Trophoblast cell (in vitro differentiated cells and primary cell): Measurements from ENCODE around the gene PHF13.
A peak's percentile ranks its signal among the peaks of the same experiment; 100 is the strongest.

Experiments
- DNase-seq, 2 donors: peaks; one replicate each; pipeline ENCODE4 v3.0.0-alpha.2; 2016
- H2AFZ ChIP-seq: 2 replicates; pipeline ENCODE4 v1.6.1; 2013; ENCODE audit warnings: low read length, moderate library complexity, mild to moderate bottlenecking; ENCODE audit not compliant: insufficient read depth, poor library complexity
- H2AK5ac ChIP-seq: 2 replicates; pipeline ENCODE4 v1.6.1; 2013; ENCODE audit warnings: mild to moderate bottlenecking, low read length
- H2BK120ac ChIP-seq: 2 replicates; pipeline ENCODE4 v1.6.1; 2013; ENCODE audit warnings: low read length, mild to moderate bottlenecking, moderate library complexity; ENCODE audit not compliant: insufficient read depth, poor library complexity
- H2BK12ac ChIP-seq: 2 replicates; pipeline ENCODE4 v1.6.1; 2013; ENCODE audit warnings: mild to moderate bottlenecking, low read length, moderate library complexity
- H2BK5ac ChIP-seq: 2 replicates; pipeline ENCODE4 v1.6.1; 2013; ENCODE audit warnings: low read length, low read depth, moderate library complexity, mild to moderate bottlenecking; ENCODE audit not compliant: poor library complexity
- H3K14ac ChIP-seq: 2 replicates; pipeline ENCODE4 v1.6.1; 2013; ENCODE audit warnings: mild to moderate bottlenecking, low read length
- H3K18ac ChIP-seq: 2 replicates; pipeline ENCODE4 v1.6.1; 2013; ENCODE audit warnings: mild to moderate bottlenecking, low read length
- H3K23ac ChIP-seq: 2 replicates; pipeline ENCODE4 v1.6.1; 2013; ENCODE audit warnings: low read length
- H3K27ac ChIP-seq: 2 replicates; pipeline ENCODE4 v1.5.1; 2013; ENCODE audit warnings: low read depth, mild to moderate bottlenecking, inconsistent platforms, low read length, moderate library complexity
- H3K27me3 ChIP-seq: 2 replicates; pipeline ENCODE4 v1.6.1; 2013; ENCODE audit warnings: inconsistent platforms, mild to moderate bottlenecking, low read length, moderate library complexity; ENCODE audit not compliant: insufficient read depth
- H3K36me3 ChIP-seq, 2 experiments: 1 replicate in 1 of 2; 2 replicates in 1 of 2; pipeline ENCODE4 v1.6.1; 2013; ENCODE audit warnings: low read length in 2 of 2, mild to moderate bottlenecking in 2 of 2, moderate library complexity in 1 of 2; ENCODE audit not compliant: insufficient read depth in 2 of 2, control insufficient read depth in 1 of 2
- H3K4ac ChIP-seq: 2 replicates; pipeline ENCODE4 v1.6.1; 2013; ENCODE audit warnings: low read depth, mild to moderate bottlenecking, low read length, moderate library complexity
- H3K4me1 ChIP-seq, 2 experiments: 1 replicate in 1 of 2; 2 replicates in 1 of 2; pipeline ENCODE4 v1.6.1; 2013; ENCODE audit warnings: low read length in 2 of 2, mild to moderate bottlenecking in 2 of 2, moderate library complexity in 1 of 2; ENCODE audit not compliant: insufficient read depth in 2 of 2, control insufficient read depth in 1 of 2
- H3K4me2 ChIP-seq: 2 replicates; pipeline ENCODE4 v1.6.1; 2013; ENCODE audit warnings: inconsistent platforms, mild to moderate bottlenecking, low read length, moderate library complexity
- H3K4me3 ChIP-seq: 2 replicates; pipeline ENCODE4 v1.5.1; 2013; ENCODE audit warnings: mild to moderate bottlenecking, low read depth, low read length, inconsistent platforms
- H3K79me1 ChIP-seq: one replicate; pipeline ENCODE4 v1.6.1; 2013; ENCODE audit warnings: low read length
- H3K79me2 ChIP-seq: 2 replicates; pipeline ENCODE4 v1.6.1; 2013; ENCODE audit warnings: low read length, mild to moderate bottlenecking; ENCODE audit not compliant: control insufficient read depth, insufficient read depth, poor library complexity
- H3K9ac ChIP-seq: 2 replicates; pipeline ENCODE4 v1.6.1; 2013; ENCODE audit warnings: mild to moderate bottlenecking, low read length
- H3K9me3 ChIP-seq: 2 replicates; pipeline ENCODE4 v1.6.1; 2013; ENCODE audit warnings: low read depth, mild to moderate bottlenecking, control low read depth, inconsistent platforms, low read length; ENCODE audit not compliant: insufficient read depth
- H4K12ac ChIP-seq: 2 replicates; pipeline ENCODE4 v1.6.1; 2013; ENCODE audit warnings: low read depth, mild to moderate bottlenecking, low read length, moderate library complexity
- H4K8ac ChIP-seq: 2 replicates; pipeline ENCODE4 v1.6.1; 2013; ENCODE audit warnings: low read depth, mild to moderate bottlenecking, low read length, moderate library complexity
- H4K91ac ChIP-seq: one replicate; pipeline ENCODE4 v1.6.1; 2013; ENCODE audit warnings: low read depth, mild to moderate bottlenecking, low read length, moderate library complexity
- WGBS: extraction: QIAGEN DNeasy Blood & Tissue Kit; methylation state at CpG from one replicate; pipeline ENCODE4 v1.1.7; 2013; ENCODE audit warnings: missing lambda C conversion rate; ENCODE audit not compliant: insufficient read length, insufficient coverage; ENCODE audit errors: extremely low coverage; 5-methylcytosine and 5-hydroxymethylcytosine counted together

PHF13 gene

DNA sequence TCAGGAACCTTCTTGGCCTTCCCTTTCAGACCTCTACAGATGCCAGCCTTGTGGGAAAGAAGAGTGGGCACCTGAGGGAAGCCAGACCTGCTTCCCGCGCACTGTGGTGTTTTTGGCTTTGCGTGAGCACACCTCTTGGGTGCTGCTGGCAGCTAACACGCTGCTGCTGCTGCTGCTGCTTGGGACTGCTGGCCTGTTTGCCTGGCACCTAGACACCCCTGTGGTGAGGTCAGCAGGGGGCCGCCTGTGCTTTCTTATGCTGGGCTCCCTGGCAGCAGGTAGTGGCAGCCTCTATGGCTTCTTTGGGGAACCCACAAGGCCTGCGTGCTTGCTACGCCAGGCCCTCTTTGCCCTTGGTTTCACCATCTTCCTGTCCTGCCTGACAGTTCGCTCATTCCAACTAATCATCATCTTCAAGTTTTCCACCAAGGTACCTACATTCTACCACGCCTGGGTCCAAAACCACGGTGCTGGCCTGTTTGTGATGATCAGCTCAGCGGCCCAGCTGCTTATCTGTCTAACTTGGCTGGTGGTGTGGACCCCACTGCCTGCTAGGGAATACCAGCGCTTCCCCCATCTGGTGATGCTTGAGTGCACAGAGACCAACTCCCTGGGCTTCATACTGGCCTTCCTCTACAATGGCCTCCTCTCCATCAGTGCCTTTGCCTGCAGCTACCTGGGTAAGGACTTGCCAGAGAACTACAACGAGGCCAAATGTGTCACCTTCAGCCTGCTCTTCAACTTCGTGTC is 34.7 kb upstream of the PHF13 start:
- no peaks in the 10 kb centered on the region for H3K27me3 ChIP-seq
- H3K79me2 ChIP-seq, result peaks cover 3% of the 10 kb centered on the region
- no peak for DNase-seq
- H4K8ac ChIP-seq, result peak overlapping the region; percentile 50
- H3K4me3 ChIP-seq, result peak overlapping the region; percentile 26
- peak overlapping the region; percentile 37 for H4K91ac ChIP-seq
- no peak overlapping the region for H3K27ac ChIP-seq
- H3K14ac ChIP-seq, result no peak overlapping the region
- peak overlapping the region; percentile 42 for H2AK5ac ChIP-seq
- H3K4me1 ChIP-seq, result peaks cover 11 to 12% of the 10 kb centered on the region in 2 experiments
- H2BK12ac ChIP-seq, result peak overlapping the region; percentile 34
- no peak overlapping the region for H3K4ac ChIP-seq
- peaks cover 6% of the 10 kb centered on the region for H3K79me1 ChIP-seq
- no peak overlapping the region for H3K23ac ChIP-seq
- peaks cover 3% of the 10 kb centered on the region for H3K9me3 ChIP-seq
- H3K18ac ChIP-seq, result no peak overlapping the region
- H3K36me3 ChIP-seq, result peaks cover 0 to 8% of the 10 kb centered on the region in 2 experiments
- H4K12ac ChIP-seq, result no peak overlapping the region
- H2AFZ ChIP-seq, result peak overlapping the region; percentile 55
- no peak overlapping the region for H3K9ac ChIP-seq
- H2BK120ac ChIP-seq, result no peak overlapping the region
- no peak overlapping the region for H2BK5ac ChIP-seq
- no CpG with 5 or more reads among the region's 14 CpGs for WGBS
- no peak overlapping the region for H3K4me2 ChIP-seq

DNA sequence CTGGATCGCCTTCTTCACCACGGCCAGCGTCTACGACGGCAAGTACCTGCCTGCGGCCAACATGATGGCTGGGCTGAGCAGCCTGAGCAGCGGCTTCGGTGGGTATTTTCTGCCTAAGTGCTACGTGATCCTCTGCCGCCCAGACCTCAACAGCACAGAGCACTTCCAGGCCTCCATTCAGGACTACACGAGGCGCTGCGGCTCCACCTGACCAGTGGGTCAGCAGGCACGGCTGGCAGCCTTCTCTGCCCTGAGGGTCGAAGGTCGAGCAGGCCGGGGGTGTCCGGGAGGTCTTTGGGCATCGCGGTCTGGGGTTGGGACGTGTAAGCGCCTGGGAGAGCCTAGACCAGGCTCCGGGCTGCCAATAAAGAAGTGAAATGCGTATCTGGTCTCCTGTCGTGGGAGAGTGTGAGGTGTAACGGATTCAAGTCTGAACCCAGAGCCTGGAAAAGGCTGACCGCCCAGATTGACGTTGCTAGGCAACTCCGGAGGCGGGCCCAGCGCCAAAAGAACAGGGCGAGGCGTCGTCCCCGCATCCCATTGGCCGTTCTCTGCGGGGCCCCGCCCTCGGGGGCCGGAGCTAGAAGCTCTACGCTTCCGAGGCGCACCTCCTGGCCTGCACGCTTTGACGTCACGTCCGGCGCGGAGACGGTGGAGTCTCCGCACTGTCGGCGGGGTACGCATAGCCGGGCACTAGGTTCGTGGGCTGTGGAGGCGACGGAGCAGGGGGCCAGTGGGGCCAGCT is 34.0 kb upstream of the PHF13 start, which contains the start of gene ZBTB48:
Gene ZBTB48 (plus strand): TSS at position 621 of the 745 bp plus-strand sequence. CDS start 616 bp downstream, outside the sequence.
- Histone ChIP-seq H3K4me1 (peaks cover 11 to 12% of the 10 kb centered on the region in 2 experiments), H3K9me3 (peaks cover 3% of the 10 kb centered on the region), H3K14ac (peak within 1 kb of the TSS; percentile 12), H3K4ac (peak within 1 kb of the TSS; percentile 9), H2BK12ac (peak within 1 kb of the TSS; percentile 34), H4K91ac (peak within 1 kb of the TSS; percentile 37), H3K36me3 (peaks cover 0 to 8% of the 10 kb centered on the region in 2 experiments), H2AK5ac (peak within 1 kb of the TSS; percentile 42), H4K8ac (peak within 1 kb of the TSS; percentile 61), H3K27ac (no peak within 1 kb of the TSS), H3K23ac (no peak within 1 kb of the TSS), H3K79me1 (peaks cover 6% of the 10 kb centered on the region), H3K4me2 (peak within 1 kb of the TSS; percentile 70), H3K4me3 (peak within 1 kb of the TSS; percentile 95), H2AFZ (peak within 1 kb of the TSS; percentile 55), H4K12ac (peak within 1 kb of the TSS; percentile 10), H3K27me3 (no peaks in the 10 kb centered on the region), H3K79me2 (peaks cover 3% of the 10 kb centered on the region), H3K18ac (peak within 1 kb of the TSS; percentile 21), H2BK5ac (no peak within 1 kb of the TSS), H3K9ac (peak within 1 kb of the TSS; percentile 20), H2BK120ac (no peak within 1 kb of the TSS)
- DNase-seq, result peak; percentile 99
- no CpG with 5 or more reads among the region's 58 CpGs for WGBS

DNA sequence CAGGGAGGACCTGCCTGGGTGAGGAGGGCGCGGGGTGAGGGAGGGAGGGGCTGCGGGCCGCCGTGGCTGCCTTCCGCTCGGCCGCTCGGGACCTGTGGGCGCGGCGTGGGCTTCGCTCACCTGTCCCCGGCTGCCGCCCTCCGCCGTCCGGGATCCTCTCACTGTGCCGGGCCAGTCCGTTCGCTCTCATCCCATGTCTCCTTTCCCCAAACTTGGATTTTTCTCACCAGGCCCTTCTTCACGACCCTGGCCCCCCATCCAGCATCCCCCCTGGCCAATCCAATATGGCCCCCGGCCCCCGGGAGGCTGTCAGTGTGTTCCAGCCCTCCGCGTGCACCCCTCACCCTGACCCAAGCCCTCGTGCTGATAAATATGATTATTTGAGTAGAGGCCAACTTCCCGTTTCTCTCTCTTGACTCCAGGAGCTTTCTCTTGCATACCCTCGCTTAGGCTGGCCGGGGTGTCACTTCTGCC is 33.4 kb upstream of the PHF13 start:
- peak overlapping the region; percentile 9 for H3K4ac ChIP-seq
- peak overlapping the region; percentile 95 for H3K4me3 ChIP-seq
- H3K4me1 ChIP-seq, result peaks cover 11 to 12% of the 10 kb centered on the region in 2 experiments
- no peak overlapping the region for H3K23ac ChIP-seq
- no peak overlapping the region for H2BK120ac ChIP-seq
- H3K9ac ChIP-seq, result peak overlapping the region; percentile 20
- H4K12ac ChIP-seq, result peak overlapping the region; percentile 10
- H2BK5ac ChIP-seq, result no peak overlapping the region
- peak overlapping the region; percentile 3 for H4K91ac ChIP-seq
- H3K14ac ChIP-seq, result peak overlapping the region; percentile 12
- peaks cover 0 to 8% of the 10 kb centered on the region in 2 experiments for H3K36me3 ChIP-seq
- no peak overlapping the region for H2BK12ac ChIP-seq
- no peaks in the 10 kb centered on the region for H3K27me3 ChIP-seq
- peaks cover 6% of the 10 kb centered on the region for H3K79me1 ChIP-seq
- H3K18ac ChIP-seq, result peak overlapping the region; percentile 21
- WGBS, result no CpG with 5 or more reads among the region's 30 CpGs
- peak overlapping the region; percentile 61 for H4K8ac ChIP-seq
- H2AFZ ChIP-seq, result peak overlapping the region; percentile 14
- peaks cover 3% of the 10 kb centered on the region for H3K79me2 ChIP-seq
- H2AK5ac ChIP-seq, result no peak overlapping the region
- no peak overlapping the region for H3K27ac ChIP-seq
- H3K4me2 ChIP-seq, result peak overlapping the region; percentile 69
- no peak for DNase-seq
- H3K9me3 ChIP-seq, result peaks cover 3% of the 10 kb centered on the region

DNA sequence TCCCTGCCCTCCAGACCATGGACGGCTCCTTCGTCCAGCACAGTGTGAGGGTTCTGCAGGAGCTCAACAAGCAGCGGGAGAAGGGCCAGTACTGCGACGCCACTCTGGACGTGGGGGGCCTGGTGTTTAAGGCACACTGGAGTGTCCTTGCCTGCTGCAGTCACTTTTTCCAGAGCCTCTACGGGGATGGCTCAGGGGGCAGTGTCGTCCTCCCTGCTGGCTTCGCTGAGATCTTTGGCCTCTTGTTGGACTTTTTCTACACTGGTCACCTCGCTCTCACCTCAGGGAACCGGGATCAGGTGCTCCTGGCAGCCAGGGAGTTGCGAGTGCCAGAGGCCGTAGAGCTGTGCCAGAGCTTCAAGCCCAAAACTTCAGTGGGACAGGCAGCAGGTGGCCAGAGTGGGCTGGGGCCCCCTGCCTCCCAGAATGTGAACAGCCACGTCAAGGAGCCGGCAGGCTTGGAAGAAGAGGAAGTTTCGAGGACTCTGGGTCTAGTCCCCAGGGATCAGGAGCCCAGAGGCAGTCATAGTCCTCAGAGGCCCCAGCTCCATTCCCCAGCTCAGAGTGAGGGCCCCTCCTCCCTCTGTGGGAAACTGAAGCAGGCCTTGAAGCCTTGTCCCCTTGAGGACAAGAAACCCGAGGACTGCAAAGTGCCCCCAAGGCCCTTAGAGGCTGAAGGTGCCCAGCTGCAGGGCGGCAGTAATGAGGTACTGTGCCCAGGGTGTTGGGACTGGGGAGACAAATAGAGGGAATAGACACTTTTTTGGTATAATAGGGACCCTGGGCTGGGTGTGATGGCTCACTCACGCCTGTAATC is 32.7 kb upstream of the PHF13 start:
- Histone ChIP-seq H3K79me2 (peaks cover 3% of the 10 kb centered on the region), H2AFZ (no peak overlapping the region), H3K79me1 (peaks cover 6% of the 10 kb centered on the region), H3K23ac (no peak overlapping the region), H3K27ac (no peak overlapping the region), H3K4me1 (peaks cover 11 to 12% of the 10 kb centered on the region in 2 experiments), H3K36me3 (peaks cover 0 to 8% of the 10 kb centered on the region in 2 experiments), H4K8ac (no peak overlapping the region), H2BK12ac (no peak overlapping the region), H3K9me3 (peaks cover 3% of the 10 kb centered on the region), H3K27me3 (no peaks in the 10 kb centered on the region), H2BK120ac (no peak overlapping the region), H3K18ac (no peak overlapping the region), H4K91ac (no peak overlapping the region), H2BK5ac (no peak overlapping the region), H3K14ac (no peak overlapping the region), H3K4me3 (peak overlapping the region; percentile 95), H3K4ac (peak overlapping the region; percentile 3), H3K4me2 (peak overlapping the region; percentile 69), H3K9ac (no peak overlapping the region), H2AK5ac (no peak overlapping the region), H4K12ac (peak overlapping the region; percentile 9)
- DNase-seq, result no peak
- WGBS, result no CpG with 5 or more reads among the region's 19 CpGs
